ENCODE results near the gene GGT6.
"Not testable (repeated sequence)": the region's sequence is repeated elsewhere in the genome, so short reads cannot be mapped to it uniquely, and the experiment has no call there.

Gene GGT6

GRCh38 chr17:4597975-4598374 lies 37.6 kb upstream of the GGT6 start:
- Histone ChIP-seq H2AFZ (ENCODE audit: low read length) (no peak overlapping the region), H3F3A (ENCODE audit: insufficient read depth, low read length) (no peaks in the 10 kb centered on the region), H3K4me2 (ENCODE audit: low read length) (no peak overlapping the region), H4K20me1 (ENCODE audit: insufficient read depth, low read length) (no peaks in the 10 kb centered on the region), H3K9me2 (ENCODE audit: low read depth, low read length) (no peaks in the 10 kb centered on the region), H3K4me3 (ENCODE audit: low read depth, low read length, poor library complexity, severe bottlenecking) (no peak overlapping the region), H3K9ac (ENCODE audit: low read length) (no peak overlapping the region), H3K9me3 (ENCODE audit: low read length) (no peaks in the 10 kb centered on the region), H3K4me1 (ENCODE audit: insufficient read depth, low read length, severe bottlenecking) (no peaks in the 10 kb centered on the region), H3K27me3 (ENCODE audit: insufficient read depth, low read length) (no peaks in the 10 kb centered on the region; the same call in 1 of the 2 replicates), H3K79me2 (ENCODE audit: insufficient read depth, low read length) (no peaks in the 10 kb centered on the region), H3K27ac (ENCODE audit: low read depth, low read length, poor library complexity, severe bottlenecking) (no peak overlapping the region), H3K36me3 (ENCODE audit: insufficient read depth, low read length) (no peaks in the 10 kb centered on the region)
- TF ChIP-seq CTCF (IDR thresholded peaks at IDR 0.05; ENCODE audit: low read length) (no peak), EZH2 (IDR thresholded peaks at IDR 0.05; ENCODE audit: borderline replicate concordance, low read length) (no peak)

GRCh38 chr17:4596636-4597380 lies 36.4 kb upstream of the GGT6 start:
- TF ChIP-seq EZH2 (IDR thresholded peaks at IDR 0.05; ENCODE audit: borderline replicate concordance, low read length) = no peak
- TF ChIP-seq CTCF (IDR thresholded peaks at IDR 0.05; ENCODE audit: low read length) = no peak

GRCh38 chr17:4595685-4596342 lies 35.4 kb upstream of the GGT6 start:
- not testable (repeated sequence) for H3K27ac ChIP-seq (ENCODE audit: low read depth, low read length, poor library complexity, severe bottlenecking); H3K36me3 ChIP-seq (ENCODE audit: insufficient read depth, low read length); H3K27me3 ChIP-seq (ENCODE audit: insufficient read depth, low read length); H3K9me2 ChIP-seq (ENCODE audit: low read depth, low read length); H3K4me1 ChIP-seq (ENCODE audit: insufficient read depth, low read length, severe bottlenecking); H3K4me2 ChIP-seq (ENCODE audit: low read length); H3K4me3 ChIP-seq (ENCODE audit: low read depth, low read length, poor library complexity, severe bottlenecking); H2AFZ ChIP-seq (ENCODE audit: low read length); H3K9ac ChIP-seq (ENCODE audit: low read length); H3F3A ChIP-seq (ENCODE audit: insufficient read depth, low read length); H3K9me3 ChIP-seq (ENCODE audit: low read length); H4K20me1 ChIP-seq (ENCODE audit: insufficient read depth, low read length); H3K79me2 ChIP-seq (ENCODE audit: insufficient read depth, low read length)

More at GRCh38 chr17:4596636-4597380, 36.4 kb upstream of the GGT6 start:
- Histone ChIP-seq H3K9ac (ENCODE audit: low read length) (no peak overlapping the region), H3K9me2 (ENCODE audit: low read depth, low read length) (no peaks in the 10 kb centered on the region), H3K27ac (ENCODE audit: low read depth, low read length, poor library complexity, severe bottlenecking) (no peak overlapping the region), H3K4me2 (ENCODE audit: low read length) (no peak overlapping the region), H2AFZ (ENCODE audit: low read length) (no peak overlapping the region), H3K4me1 (ENCODE audit: insufficient read depth, low read length, severe bottlenecking) (no peaks in the 10 kb centered on the region), H3K9me3 (ENCODE audit: low read length) (no peaks in the 10 kb centered on the region), H4K20me1 (ENCODE audit: insufficient read depth, low read length) (no peaks in the 10 kb centered on the region), H3K4me3 (ENCODE audit: low read depth, low read length, poor library complexity, severe bottlenecking) (no peak overlapping the region), H3K36me3 (ENCODE audit: insufficient read depth, low read length) (no peaks in the 10 kb centered on the region), H3K27me3 (ENCODE audit: insufficient read depth, low read length) (no peaks in the 10 kb centered on the region; the same call in 1 of the 2 replicates), H3F3A (ENCODE audit: insufficient read depth, low read length) (no peaks in the 10 kb centered on the region), H3K79me2 (ENCODE audit: insufficient read depth, low read length) (no peaks in the 10 kb centered on the region)

Data from OCI-LY1 (cell line).